Activated naive CD4-positive, alpha-beta T cell treated with anti-CD3 and anti-CD28 coated beads, Interleukin-2, amount 50 U/mL, for 72 hours (primary cell): ENCODE results near the gene CD40. TPM values are rescaled to one million over a fixed set of nuclear protein-coding genes. Genes with fewer than 3 reads are reported as not detected.

ENCODE experiments used
- ATAC-seq, 2 donors: fragments of 150-1000 bp; cut with Tn5 transposase; 2 replicates each; pipeline ENCODE4 v1.10.0; 2021; ENCODE audit warnings: mild to moderate bottlenecking in 2 of 2, moderate library complexity in 2 of 2
- DNase-seq, 2 donors: peaks; one replicate each; pipeline ENCODE4 v3.0.0; 2021 to 2022; ENCODE audit warnings: low spot score in 2 of 2
- H3K27ac Mint-ChIP-seq, 2 donors: one replicate each; pipeline ENCODE4 v1.8.0; 2022; ENCODE audit warnings: mild to moderate bottlenecking in 2 of 2, mixed read lengths in 2 of 2
- H3K36me3 Mint-ChIP-seq, 2 donors: one replicate each; pipeline ENCODE4 v1.8.0; 2022; ENCODE audit warnings: mixed read lengths in 2 of 2
- H3K9me3 Mint-ChIP-seq, 2 donors: one replicate each; pipeline ENCODE4 v1.8.0; 2022; ENCODE audit warnings: mixed read lengths in 2 of 2
- total RNA-seq, 2 donors: library from RNA; stranded (reverse); gene quantifications; one replicate each; pipeline ENCODE4 v1.2.3, GENCODE V29; 2022

Gene CD40
- total RNA-seq, 2 donors from 2014 or later: 8.8 to 10.0 TPM

DNA sequence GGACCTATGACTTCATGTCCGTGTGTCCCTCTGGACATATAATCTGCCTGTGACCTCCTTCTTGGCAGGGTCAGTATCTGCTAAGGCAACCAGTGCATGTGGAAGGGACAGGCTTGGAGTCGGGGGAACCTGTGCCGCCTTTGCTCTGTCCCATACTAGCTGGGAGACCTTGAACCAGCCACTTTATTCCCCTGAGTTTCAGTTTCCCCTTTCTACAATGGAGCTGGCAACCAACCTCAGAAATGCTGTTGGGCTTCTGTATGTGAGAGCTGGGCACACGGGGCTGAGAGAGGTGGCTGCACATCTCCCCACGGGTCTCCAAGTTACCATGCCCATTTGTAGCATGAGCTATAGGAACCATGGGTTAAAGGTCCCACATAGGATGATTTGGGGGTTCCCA lies 53.8 kb downstream of the CD40 start:
- Mint-ChIP-seq H3K36me3 (no peaks in the 10 kb centered on the region), H3K9me3 (no peaks in the 10 kb centered on the region), H3K27ac (no peak overlapping the region)
- DNase-seq (no peak), ATAC-seq (no peak)

DNA sequence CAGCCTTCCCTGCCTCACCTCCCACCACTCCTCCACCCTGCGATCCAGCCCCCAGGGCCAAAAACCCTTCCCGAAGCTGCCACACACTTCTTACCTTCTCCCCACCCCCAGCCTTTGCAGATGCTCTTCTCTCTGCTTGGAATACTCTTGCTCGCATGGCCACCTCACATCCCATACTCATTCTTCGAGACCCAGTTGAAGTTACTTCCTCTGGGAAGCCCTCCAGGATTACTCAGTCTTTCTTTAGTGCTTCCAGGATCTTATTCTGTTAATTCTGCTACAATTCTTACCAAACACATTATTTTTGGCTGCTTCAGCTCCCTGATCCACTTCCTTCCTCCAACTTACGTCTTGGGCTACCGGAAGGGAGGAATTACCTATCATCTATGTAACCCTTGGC lies 54.3 kb downstream of the CD40 start:
- Mint-ChIP-seq H3K27ac (no peak overlapping the region), H3K9me3 (no peaks in the 10 kb centered on the region), H3K36me3 (no peaks in the 10 kb centered on the region)
- ATAC-seq (no peak), DNase-seq (no peak)

DNA sequence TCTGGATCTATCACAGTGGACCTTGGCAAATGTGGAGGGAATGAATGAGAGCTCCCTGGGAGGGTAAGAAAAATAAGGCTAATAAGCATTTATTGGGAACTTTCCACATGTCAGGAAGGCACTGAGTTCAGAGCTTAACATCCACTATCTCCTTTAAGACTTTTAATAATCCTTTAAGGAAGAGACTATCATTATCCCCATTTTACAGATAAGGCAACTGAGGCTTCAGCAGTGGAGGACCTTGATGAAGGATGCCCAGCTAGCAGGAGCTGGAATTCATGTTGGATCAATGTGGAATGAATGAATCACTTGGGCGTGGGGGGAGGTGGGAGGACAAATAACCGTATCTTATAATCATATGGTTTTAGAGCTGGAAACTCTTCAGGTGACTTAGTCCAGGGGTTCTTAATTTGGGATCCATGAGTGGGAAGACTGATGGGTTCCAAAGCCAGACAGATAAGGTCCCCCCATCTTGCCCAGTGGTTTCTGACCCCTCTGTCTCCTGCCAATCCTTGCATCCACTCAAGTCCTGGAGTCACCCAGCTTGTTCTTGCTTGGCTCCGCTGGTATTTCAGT lies 54.9 kb downstream of the CD40 start:
- no peak overlapping the region for H3K27ac Mint-ChIP-seq
- H3K36me3 Mint-ChIP-seq: no peaks in the 10 kb centered on the region
- ATAC-seq: no peak
- no peak for DNase-seq
- no peaks in the 10 kb centered on the region for H3K9me3 Mint-ChIP-seq

DNA sequence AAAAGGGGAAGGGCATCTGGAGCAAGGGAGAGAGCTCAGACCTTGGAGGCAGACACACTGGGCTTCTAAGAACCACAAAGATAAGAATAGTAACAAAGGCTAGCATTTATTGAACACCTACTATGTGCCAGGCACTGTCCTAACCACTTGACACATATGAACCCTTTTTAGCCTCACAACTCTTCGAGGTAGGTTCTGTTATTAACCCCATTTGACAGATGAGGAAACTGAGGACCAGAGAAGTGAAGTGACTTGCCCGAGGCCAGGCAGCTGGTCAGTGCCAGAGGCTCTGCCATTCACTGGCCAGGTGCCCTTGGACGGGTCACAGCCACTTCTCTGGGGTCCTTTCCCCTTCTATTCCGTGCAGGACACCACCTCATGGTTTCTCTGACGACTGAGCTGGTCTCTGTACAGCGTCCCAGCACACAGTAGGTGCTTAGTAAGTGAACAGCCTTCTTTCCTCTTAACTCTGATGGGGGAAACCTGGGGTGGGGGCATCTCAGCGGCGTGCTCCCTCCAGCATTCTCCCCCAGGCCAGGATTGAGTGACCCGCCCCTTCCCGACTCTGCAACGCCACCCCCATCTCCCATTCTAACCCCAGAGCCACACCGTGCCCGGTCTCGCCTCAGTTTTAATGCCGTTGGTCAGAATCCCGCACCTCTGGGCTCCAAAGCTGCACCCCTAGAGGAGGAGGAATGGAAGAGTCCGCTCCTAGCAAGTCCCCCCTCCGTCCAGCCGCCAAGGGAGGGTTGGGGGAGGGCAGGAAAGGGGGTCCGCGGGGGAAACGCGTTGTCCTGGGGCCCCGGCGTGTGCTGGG lies 55.7 kb downstream of the CD40 start:
- Mint-ChIP-seq H3K9me3 (no peaks in the 10 kb centered on the region), H3K36me3 (no peaks in the 10 kb centered on the region), H3K27ac (no peak overlapping the region)
- ATAC-seq: no peak
- no peak for DNase-seq

DNA sequence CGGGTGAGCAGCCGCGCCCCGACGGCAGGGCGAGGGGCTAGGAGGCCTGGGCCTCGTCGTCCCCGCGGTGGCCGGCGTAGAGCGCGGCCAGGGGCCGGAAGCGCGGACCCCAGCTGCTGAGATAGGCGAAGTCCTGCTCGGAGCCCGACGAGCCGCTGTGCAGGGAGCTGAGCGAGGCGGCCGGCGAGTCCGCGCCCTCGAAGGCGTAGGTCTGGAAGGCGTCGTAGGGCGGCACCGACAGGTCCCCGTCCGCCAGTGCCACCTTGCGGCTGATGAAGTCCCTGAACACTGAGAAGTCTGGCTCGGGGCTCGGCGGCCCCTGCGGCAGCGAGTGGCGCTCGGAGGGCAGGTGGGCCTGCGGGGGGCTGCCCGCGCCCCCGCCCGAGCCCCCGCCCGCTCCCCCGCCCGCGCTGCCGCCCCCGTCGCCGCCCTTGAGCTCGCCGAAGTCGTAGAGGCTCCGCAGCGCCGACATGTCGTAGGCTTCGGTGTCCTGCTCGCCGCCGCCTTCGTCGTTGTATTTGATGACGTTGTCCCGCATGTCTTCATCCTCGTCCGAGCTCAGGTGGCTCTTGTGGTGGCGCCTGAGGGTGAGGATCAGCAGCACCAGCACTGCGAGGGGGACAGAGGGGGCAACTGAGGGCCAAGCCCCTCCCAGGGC lies 56.5 kb downstream of the CD40 start:
- H3K9me3 Mint-ChIP-seq: no peaks in the 10 kb centered on the region
- no peak overlapping the region for H3K27ac Mint-ChIP-seq
- DNase-seq (peak; percentile 59 to 78), ATAC-seq (peak; percentile 90 to 95)
- H3K36me3 Mint-ChIP-seq: no peaks in the 10 kb centered on the region

DNA sequence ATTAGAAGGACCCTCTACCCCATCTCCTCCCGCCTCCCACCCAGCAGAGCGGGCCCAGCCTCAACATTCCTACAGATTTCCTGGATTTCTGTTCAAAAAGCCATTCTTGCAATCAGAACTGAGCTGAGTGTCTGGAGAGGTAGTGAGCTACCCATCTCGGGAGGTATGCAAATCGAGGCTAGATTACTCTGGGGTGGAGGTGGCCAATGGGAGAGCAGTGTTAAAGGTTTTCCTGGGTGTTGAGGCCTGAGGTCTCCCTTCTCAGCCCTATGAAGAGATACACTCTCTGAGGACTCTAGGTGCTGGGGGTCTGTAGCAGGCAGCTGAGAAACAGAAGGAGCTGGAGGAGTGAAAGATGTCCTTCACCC lies 57.0 kb downstream of the CD40 start:
- Mint-ChIP-seq H3K9me3 (no peaks in the 10 kb centered on the region), H3K36me3 (no peaks in the 10 kb centered on the region), H3K27ac (no peak overlapping the region)
- ATAC-seq (no peak), DNase-seq (no peak)

DNA sequence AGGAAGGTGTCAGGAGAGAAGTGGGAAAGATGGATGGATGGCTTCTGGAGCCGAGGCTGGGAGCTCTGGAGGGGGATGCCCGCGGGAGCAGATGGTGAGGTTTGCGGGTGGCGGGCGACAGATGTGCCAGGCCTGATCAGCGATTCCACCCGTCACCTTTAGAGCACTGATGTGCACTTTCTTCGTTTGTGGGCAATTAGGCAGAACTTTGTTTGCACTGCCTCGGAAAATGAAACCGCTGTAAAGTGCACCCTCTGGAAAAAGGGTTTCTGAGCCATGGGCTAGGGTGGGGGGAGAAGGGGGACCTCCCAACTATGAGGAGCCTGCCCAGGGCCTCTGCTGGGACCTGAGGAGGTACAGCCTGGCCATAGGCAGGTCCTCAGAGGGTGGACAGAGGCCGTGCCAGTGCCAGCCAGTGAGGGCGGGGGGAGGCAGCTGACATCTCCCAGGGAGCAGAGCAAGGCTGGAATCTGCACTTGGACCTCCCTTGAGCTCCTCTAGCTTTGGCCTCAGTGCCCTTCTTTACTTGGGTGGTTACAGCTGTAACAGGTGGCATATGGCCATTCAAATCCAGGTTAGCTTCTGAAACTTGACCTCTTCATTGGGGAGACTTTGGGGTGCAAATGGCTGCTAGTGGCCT lies 58.7 kb downstream of the CD40 start:
- Mint-ChIP-seq H3K36me3 (no peaks in the 10 kb centered on the region), H3K9me3 (no peaks in the 10 kb centered on the region), H3K27ac (no peak overlapping the region)
- DNase-seq: no peak
- no peak for ATAC-seq

DNA sequence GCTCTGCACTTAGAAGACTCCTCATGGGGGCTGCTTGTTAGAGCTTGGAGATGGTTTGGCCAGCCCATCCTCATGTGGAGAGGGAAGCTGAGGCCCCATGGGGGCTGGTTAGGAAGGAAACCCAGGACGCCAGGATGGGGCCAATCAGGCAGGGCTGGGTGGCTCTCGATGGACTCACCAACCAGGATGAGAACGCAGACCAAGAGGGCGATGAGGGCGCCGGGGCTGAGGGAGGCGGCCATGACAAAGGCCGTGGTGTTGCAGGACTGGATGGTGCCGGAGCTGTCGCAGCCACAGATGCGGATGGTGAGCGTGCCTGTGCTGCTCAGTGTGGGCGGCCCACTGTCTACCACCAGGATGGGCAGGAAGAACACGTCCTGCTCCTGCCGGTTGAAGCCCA lies 59.7 kb downstream of the CD40 start:
- Mint-ChIP-seq H3K27ac (no peak overlapping the region), H3K9me3 (no peaks in the 10 kb centered on the region), H3K36me3 (no peaks in the 10 kb centered on the region)
- DNase-seq (no peak), ATAC-seq (no peak)

DNA sequence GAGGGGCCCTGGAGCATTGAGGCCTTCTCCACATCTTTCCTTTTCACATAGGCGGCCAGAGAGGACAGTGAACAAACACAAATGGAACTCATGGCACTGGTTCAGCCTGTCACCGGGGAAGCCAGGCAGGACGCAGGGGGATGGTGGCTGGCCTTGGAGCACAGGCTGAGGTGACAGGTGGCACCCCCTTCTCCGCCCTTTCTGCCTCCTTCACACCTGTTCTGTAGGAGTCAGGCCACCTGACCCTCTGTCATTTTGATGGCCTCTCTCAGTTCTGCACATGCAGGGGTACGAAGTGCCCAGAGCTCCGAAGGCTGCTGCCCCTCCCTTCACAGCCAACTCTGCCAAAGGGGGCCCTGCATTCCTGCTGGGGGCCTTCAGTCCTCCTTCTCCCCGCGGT lies 60.8 kb downstream of the CD40 start:
- no peak for ATAC-seq
- Mint-ChIP-seq H3K27ac (no peak overlapping the region), H3K36me3 (no peaks in the 10 kb centered on the region), H3K9me3 (no peaks in the 10 kb centered on the region)
- DNase-seq: no peak

Other genes with a start within 250 kb of the CD40 start
- gene ZSWIM1, start 237.1 kb upstream of the CD40 start, total RNA-seq: 10 to 100 TPM; 11.3 to 11.9 TPM
- gene SPATA25, start 230.7 kb upstream of the CD40 start, total RNA-seq: 1 to 10 TPM in 1 of 2 donors, under 1 TPM in 1; 0.64 to 1.8 TPM
- 1 to 10 TPM; 1.5 to 3.4 TPM for gene NEURL2, start 227.1 kb upstream of the CD40 start, total RNA-seq
- 10 to 100 TPM; 55.6 to 98.5 TPM for gene CTSA, start 227.0 kb upstream of the CD40 start, total RNA-seq
- 10 to 100 TPM; 11.0 to 12.9 TPM for gene PLTP, start 206.2 kb upstream of the CD40 start, total RNA-seq
- gene PCIF1, start 183.6 kb upstream of the CD40 start, total RNA-seq: 10 to 100 TPM; 31.8 to 51.0 TPM
- 10 to 100 TPM; 31.0 to 62.6 TPM for gene ZNF335, start 146.1 kb upstream of the CD40 start, total RNA-seq
- gene MMP9, start 109.4 kb upstream of the CD40 start, total RNA-seq: under 1 TPM in 1 of 2 donors, not detected in 1; 0.10 TPM
- under 1 TPM; 0.34 to 0.66 TPM for gene SLC12A5, start 89.1 kb upstream of the CD40 start, total RNA-seq
- gene NCOA5, start 28.4 kb upstream of the CD40 start, total RNA-seq: 10 to 100 TPM in 1 of 2 donors, 1 to 10 TPM in 1; 2.2 to 15.2 TPM
- under 1 TPM in 1 of 2 donors, not detected in 1; 0.07 TPM for gene CDH22, start 190.2 kb downstream of the CD40 start, total RNA-seq